GM12878 (cell line): ENCODE results near the gene ZNF841.

Experiments
- EZH2 ChIP-seq: IDR thresholded peaks from 2 replicates; pipeline ENCODE4 v1.6.1; 2012; ENCODE audit warnings: low read depth, mild to moderate bottlenecking, control low read depth, inconsistent platforms, low read length, borderline replicate concordance; ENCODE audit not compliant: control insufficient read depth
- YY1 ChIP-seq: IDR thresholded peaks from 2 replicates; pipeline ENCODE4 v1.6.1; 2011; ENCODE audit warnings: low read depth, mild to moderate bottlenecking, low read length

- TF ChIP-seq EZH2 = no peak
- no peak for TF ChIP-seq YY1
These were observed 19.1 kb upstream of the ZNF841 start for GRCh38 chr19:52114691-52115090.
